Measurements from ENCODE around the gene PNPLA7. TPM values are rescaled to one million over a fixed set of nuclear protein-coding genes. Genes with fewer than 3 reads are reported as not detected.
"Not testable (repeated sequence)": the region's sequence is repeated elsewhere in the genome, so short reads cannot be mapped to it uniquely, and the experiment has no call there.

PNPLA7 gene
- total and polyA plus RNA-seq, 12 donors = 0.83 to 22.6 (median 9.4) TPM

GRCh38 chr9:137452006-137452760, 98.0 kb downstream of the PNPLA7 start:
- TF ChIP-seq, protein P1, sequence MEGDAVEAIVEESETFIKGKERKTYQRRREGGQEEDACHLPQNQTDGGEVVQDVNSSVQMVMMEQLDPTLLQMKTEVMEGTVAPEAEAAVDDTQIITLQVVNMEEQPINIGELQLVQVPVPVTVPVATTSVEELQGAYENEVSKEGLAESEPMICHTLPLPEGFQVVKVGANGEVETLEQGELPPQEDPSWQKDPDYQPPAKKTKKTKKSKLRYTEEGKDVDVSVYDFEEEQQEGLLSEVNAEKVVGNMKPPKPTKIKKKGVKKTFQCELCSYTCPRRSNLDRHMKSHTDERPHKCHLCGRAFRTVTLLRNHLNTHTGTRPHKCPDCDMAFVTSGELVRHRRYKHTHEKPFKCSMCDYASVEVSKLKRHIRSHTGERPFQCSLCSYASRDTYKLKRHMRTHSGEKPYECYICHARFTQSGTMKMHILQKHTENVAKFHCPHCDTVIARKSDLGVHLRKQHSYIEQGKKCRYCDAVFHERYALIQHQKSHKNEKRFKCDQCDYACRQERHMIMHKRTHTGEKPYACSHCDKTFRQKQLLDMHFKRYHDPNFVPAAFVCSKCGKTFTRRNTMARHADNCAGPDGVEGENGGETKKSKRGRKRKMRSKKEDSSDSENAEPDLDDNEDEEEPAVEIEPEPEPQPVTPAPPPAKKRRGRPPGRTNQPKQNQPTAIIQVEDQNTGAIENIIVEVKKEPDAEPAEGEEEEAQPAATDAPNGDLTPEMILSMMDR (IDR thresholded peaks at IDR 0.05) = no peak
- WGBS, 2 donors = 91 to 96% methylated on average over 17 of the region's 17 CpGs
- intact Hi-C loops (cut with DNase I) = loop anchor here in 1 of 10 donors (10.0 kb wide), 1 partner anchor 153 kb away; the partner anchor contains the start of gene ARRDC1
- H3K9me3 ChIP-seq = no peaks in the 10 kb centered on the region
- DNase-seq (no peak), ATAC-seq (no peak)
- no peak overlapping the region for H3K27ac ChIP-seq
- no peaks in the 10 kb centered on the region for H3K27me3 ChIP-seq
- peaks cover 8 to 21% (median 13%) of the 10 kb centered on the region in 9 donors for H3K4me1 ChIP-seq
- no peak overlapping the region for H3K4me3 ChIP-seq
- H3K36me3 ChIP-seq = peaks cover 0 to 41% (median 0%) of the 10 kb centered on the region in 9 donors

DNA sequence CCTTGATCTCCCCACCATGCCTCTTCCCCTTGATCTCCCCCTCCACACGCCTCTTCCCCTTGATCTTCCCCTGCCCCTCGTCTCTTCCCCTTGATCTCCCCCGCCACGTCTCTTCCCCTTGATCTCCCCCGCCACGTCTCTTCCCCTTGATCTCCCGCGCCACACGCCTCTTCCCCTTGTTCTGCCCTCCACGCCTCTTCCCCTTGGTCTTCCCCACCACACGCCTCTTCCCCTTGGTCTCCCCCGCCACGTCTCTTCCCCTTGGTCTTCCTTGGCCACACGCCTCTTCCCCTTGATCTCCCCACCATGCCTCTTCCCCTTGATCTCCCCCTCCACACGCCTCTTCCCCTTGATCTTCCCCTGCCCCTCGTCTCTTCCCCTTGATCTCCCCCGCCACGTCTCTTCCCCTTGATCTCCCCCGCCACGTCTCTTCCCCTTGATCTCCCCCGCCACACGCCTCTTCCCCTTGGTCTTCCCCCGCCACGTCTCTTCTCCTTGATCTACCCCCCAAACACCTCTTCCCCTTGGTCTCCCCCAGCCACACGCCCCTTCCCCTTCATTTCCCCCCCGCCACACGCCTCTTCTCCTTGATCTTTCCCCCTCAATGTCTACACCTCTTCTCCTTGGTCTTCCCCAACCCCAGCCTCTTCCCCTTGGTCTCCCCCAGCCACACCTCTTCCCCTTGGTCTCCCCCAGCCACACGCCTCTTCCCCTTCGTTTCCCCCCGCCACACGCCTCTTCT, 98.8 kb downstream of the PNPLA7 start:
- H3K9me3 ChIP-seq, H3K27me3 ChIP-seq, DNase-seq, H3K4me3 ChIP-seq, H3K27ac ChIP-seq, ATAC-seq: not testable (repeated sequence)
- peaks cover 8 to 21% (median 13%) of the 10 kb centered on the region in 9 donors for H3K4me1 ChIP-seq
- peaks cover 0 to 34% (median 0%) of the 10 kb centered on the region in 9 donors for H3K36me3 ChIP-seq
- 93 to 97% methylated on average over 11 to 13 of the region's 31 CpGs for WGBS, 2 donors
- intact Hi-C loops (cut with DNase I) = loop anchor here in 1 of 10 donors (10.0 kb wide), 1 partner anchor 153 kb away; the partner anchor contains the start of gene ARRDC1

DNA sequence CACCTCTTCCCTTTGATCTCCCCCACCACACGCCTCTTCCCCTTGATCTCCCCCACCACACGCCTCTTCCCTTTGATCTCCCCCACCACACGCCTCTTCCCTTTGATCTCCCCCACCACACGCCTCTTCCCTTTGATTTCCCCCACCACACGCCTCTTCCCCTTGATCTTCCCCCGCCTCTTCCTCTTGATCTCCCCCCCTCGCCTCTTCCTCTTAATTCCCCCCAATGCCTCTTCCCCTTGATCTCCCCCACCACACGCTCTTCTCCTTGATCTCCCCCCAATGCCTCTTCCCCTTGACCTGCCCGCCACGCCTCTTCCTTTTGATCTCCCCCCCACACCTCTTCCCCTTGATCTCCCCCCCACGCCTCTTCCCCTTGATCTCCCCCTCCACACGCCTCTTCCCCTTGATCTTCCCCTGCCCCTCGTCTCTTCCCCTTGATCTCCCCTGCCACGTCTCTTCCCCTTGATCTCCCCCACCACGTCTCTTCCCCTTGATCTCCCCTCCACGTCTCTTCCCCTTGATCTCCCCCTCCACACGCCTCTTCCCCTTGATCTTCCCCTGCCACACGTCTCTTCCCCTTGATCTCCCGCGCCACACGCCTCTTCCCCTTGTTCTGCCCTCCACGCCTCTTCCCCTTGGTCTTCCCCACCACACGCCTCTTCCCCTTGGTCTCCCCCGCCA, 99.5 kb downstream of the PNPLA7 start:
- intact Hi-C loops (cut with DNase I) = loop anchor here in 1 of 10 donors (10.0 kb wide), 1 partner anchor 154 kb away; the partner anchor contains the start of gene ARRDC1
- not testable (repeated sequence) for DNase-seq
- 88 to 92% methylated on average over 20 of the region's 24 CpGs for WGBS, 2 donors

DNA sequence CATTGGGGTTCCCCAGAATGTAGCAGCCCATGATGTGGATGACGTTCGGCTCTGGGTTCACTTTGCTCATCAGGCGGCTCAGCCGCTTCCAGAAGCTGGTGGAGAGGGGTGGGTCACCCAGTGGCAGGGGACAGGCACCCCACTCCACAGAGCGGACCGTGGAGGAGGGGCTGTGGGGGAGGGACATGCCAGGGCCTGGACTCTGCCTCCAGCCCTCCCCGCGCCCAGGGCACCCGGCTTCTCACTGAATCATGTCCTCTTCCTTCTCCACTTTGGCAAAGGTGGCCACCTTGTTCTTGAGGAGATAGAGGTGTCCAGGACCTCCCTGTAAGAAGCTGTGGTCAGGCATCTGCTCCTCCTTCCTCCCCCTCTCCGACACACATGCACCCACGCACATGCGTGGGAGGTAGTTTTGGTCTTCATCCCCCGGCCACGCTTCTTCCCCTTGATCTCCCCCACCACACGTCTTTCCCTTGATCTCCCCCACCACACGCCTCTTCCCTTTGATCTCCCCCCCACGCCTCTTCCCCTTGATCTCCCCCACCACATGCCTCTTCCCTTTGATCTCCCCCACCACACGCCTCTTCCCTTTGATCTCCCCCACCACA, 100.2 kb downstream of the PNPLA7 start:
- WGBS, 2 donors = 91% methylated on average over 18 of the region's 18 CpGs

More for the DNA sequence above, 99.5 kb downstream of the PNPLA7 start:
- Histone ChIP-seq H3K36me3 (peaks cover 0 to 29% (median 0%) of the 10 kb centered on the region in 9 donors), H3K4me1 (peaks cover 8 to 25% (median 13%) of the 10 kb centered on the region in 9 donors)
- not testable (repeated sequence) for H3K9me3 ChIP-seq, H3K27ac ChIP-seq, H3K4me3 ChIP-seq, H3K27me3 ChIP-seq, ATAC-seq

More for the DNA sequence above, 100.2 kb downstream of the PNPLA7 start:
- ATAC-seq (no peak), DNase-seq (no peak)
- intact Hi-C loops (cut with DNase I) = loop anchor here in 2 of 10 donors (10.0 kb wide), 2 partner anchors 155 kb away; partner anchors contain the start of gene ARRDC1 (in 1 of the 2)
- Histone ChIP-seq H3K27me3 (no peaks in the 10 kb centered on the region), H3K36me3 (peaks cover 0 to 24% (median 0%) of the 10 kb centered on the region in 9 donors), H3K27ac (no peak overlapping the region), H3K9me3 (no peaks in the 10 kb centered on the region), H3K4me1 (peaks cover 8 to 30% (median 10%) of the 10 kb centered on the region in 9 donors), H3K4me3 (no peak overlapping the region)
- TF ChIP-seq, protein P1 (IDR thresholded peaks at IDR 0.05) = no peak

All from heart right ventricle (tissue), 16 donors.